H9 (cell line): Measurements from ENCODE around the gene UBALD2. TPM values are rescaled to one million over a fixed set of nuclear protein-coding genes. Genes with fewer than 3 reads are reported as not detected.

ENCODE experiments used
- DNase-seq: peaks from one replicate; pipeline ENCODE4 v3.0.0-alpha.2; 2017
- H2AFZ ChIP-seq: one replicate; pipeline ENCODE4 v1.6.1; 2013; ENCODE audit warnings: mild to moderate bottlenecking, low read length, control low read depth, moderate library complexity
- H2AK5ac ChIP-seq: 2 replicates; pipeline ENCODE4 v1.6.1; 2013; ENCODE audit warnings: low read length, control low read depth, mixed read lengths; ENCODE audit not compliant: insufficient read length
- H2BK120ac ChIP-seq: one replicate; pipeline ENCODE4 v1.6.1; 2013; ENCODE audit warnings: low read depth, mild to moderate bottlenecking, low read length, control low read depth, inconsistent platforms; ENCODE audit not compliant: poor library complexity, severe bottlenecking
- H2BK12ac ChIP-seq: 2 replicates; pipeline ENCODE4 v1.6.1; 2013; ENCODE audit warnings: low read length, control low read depth, mixed read lengths, low read depth; ENCODE audit not compliant: insufficient read length
- H2BK15ac ChIP-seq: 2 replicates; pipeline ENCODE4 v1.6.1; 2013; ENCODE audit warnings: low read depth, low read length, control low read depth
- H2BK20ac ChIP-seq: one replicate; pipeline ENCODE4 v1.6.1; 2013; ENCODE audit warnings: low read depth, mild to moderate bottlenecking, low read length, control low read depth, inconsistent platforms; ENCODE audit not compliant: poor library complexity, severe bottlenecking
- H2BK5ac ChIP-seq: 2 replicates; pipeline ENCODE4 v1.6.1; 2013; ENCODE audit warnings: low read length, control low read depth, mixed read lengths; ENCODE audit not compliant: insufficient read length
- H3K14ac ChIP-seq: 2 replicates; pipeline ENCODE4 v1.6.1; 2013; ENCODE audit warnings: low read length, control low read depth; ENCODE audit not compliant: insufficient read depth
- H3K18ac ChIP-seq: 2 replicates; pipeline ENCODE4 v1.6.1; 2013; ENCODE audit warnings: low read depth, mild to moderate bottlenecking, mixed read lengths, low read length, control low read depth; ENCODE audit not compliant: insufficient read length
- H3K23ac ChIP-seq: 2 replicates; pipeline ENCODE4 v1.6.1; 2013; ENCODE audit warnings: low read length, control low read depth, mixed read lengths, low read depth; ENCODE audit not compliant: insufficient read length
- H3K23me2 ChIP-seq: 2 replicates; pipeline ENCODE4 v1.6.1; 2013; ENCODE audit warnings: low read depth, mild to moderate bottlenecking, mixed read lengths, low read length, control low read depth; ENCODE audit not compliant: insufficient read length, poor library complexity, severe bottlenecking
- H3K27ac ChIP-seq: 2 replicates; pipeline ENCODE4 v1.5.1; 2013; ENCODE audit warnings: low read length, control low read depth, mixed read lengths, low read depth; ENCODE audit not compliant: insufficient read length
- H3K27me3 ChIP-seq: 2 replicates; pipeline ENCODE4 v1.6.1; 2013; ENCODE audit warnings: low read length, control low read depth, inconsistent platforms; ENCODE audit not compliant: insufficient read depth
- H3K4ac ChIP-seq: 2 replicates; pipeline ENCODE4 v1.6.1; 2013; ENCODE audit warnings: low read depth, mild to moderate bottlenecking, control low read depth, inconsistent platforms, low read length, moderate library complexity
- H3K4me1 ChIP-seq: 2 replicates; pipeline ENCODE4 v1.6.1; 2013; ENCODE audit warnings: low read length, control low read depth, inconsistent platforms; ENCODE audit not compliant: insufficient read depth
- H3K4me2 ChIP-seq: 2 replicates; pipeline ENCODE4 v1.6.1; 2013; ENCODE audit warnings: low read length, control low read depth, mixed read lengths; ENCODE audit not compliant: insufficient read length, insufficient read depth
- H3K56ac ChIP-seq: 2 replicates; pipeline ENCODE4 v1.6.1; 2013; ENCODE audit warnings: low read depth, mild to moderate bottlenecking, mixed read lengths, low read length, control low read depth; ENCODE audit not compliant: insufficient read length
- H3K79me1 ChIP-seq: 2 replicates; pipeline ENCODE4 v1.6.1; 2013; ENCODE audit warnings: low read depth, mild to moderate bottlenecking, moderate library complexity, low read length, control low read depth, inconsistent platforms; ENCODE audit not compliant: insufficient read depth, poor library complexity, severe bottlenecking
- H3K79me2 ChIP-seq: 2 replicates; pipeline ENCODE4 v1.6.1; 2013; ENCODE audit warnings: low read length, control low read depth, inconsistent platforms; ENCODE audit not compliant: insufficient read depth
- H3K9ac ChIP-seq: 2 replicates; pipeline ENCODE4 v1.6.1; 2013; ENCODE audit warnings: low read length, control low read depth, mixed read lengths; ENCODE audit not compliant: insufficient read length; ENCODE audit errors: extremely low read depth
- H3K9me3 ChIP-seq: one replicate; pipeline ENCODE4 v1.6.1; 2013; ENCODE audit warnings: low read depth, low read length, inconsistent platforms; ENCODE audit not compliant: control insufficient read depth
- H3T11ph ChIP-seq: one replicate; pipeline ENCODE4 v1.6.1; 2013; ENCODE audit warnings: mild to moderate bottlenecking, low read length, control low read depth, inconsistent platforms
- H4K20me1 ChIP-seq: one replicate; pipeline ENCODE4 v1.6.1; 2013; ENCODE audit not compliant: control insufficient read depth, insufficient read length, insufficient read depth
- H4K5ac ChIP-seq: 2 replicates; pipeline ENCODE4 v1.6.1; 2013; ENCODE audit warnings: low read depth, mild to moderate bottlenecking, mixed read lengths, low read length, control low read depth; ENCODE audit not compliant: insufficient read length
- H4K8ac ChIP-seq: replicated peaks from 2 replicates; pipeline ENCODE4 v1.6.1; 2013; ENCODE audit warnings: low read length, control low read depth, mixed read lengths, low read depth; ENCODE audit not compliant: insufficient read length
- H4K91ac ChIP-seq: 2 replicates; pipeline ENCODE4 v1.6.1; 2013; ENCODE audit warnings: low read depth, mild to moderate bottlenecking, moderate library complexity, mixed read lengths, low read length, control low read depth; ENCODE audit not compliant: insufficient read length
- H3K27ac Mint-ChIP-seq, 3 experiments: 2 replicates in 2 of 3; 3 replicates in 1 of 3; pipeline ENCODE4 v1.8.0; 2020 to 2021; ENCODE audit warnings: mixed read lengths in 3 of 3, mild to moderate bottlenecking in 1 of 3, moderate library complexity in 1 of 3
- H3K27me3 Mint-ChIP-seq: 2 replicates; pipeline ENCODE4 v1.8.0; 2021; ENCODE audit warnings: low read depth, mild to moderate bottlenecking, moderate library complexity, mixed read lengths
- H3K36me3 Mint-ChIP-seq, 3 experiments: 2 replicates in 2 of 3; 3 replicates in 1 of 3; pipeline ENCODE4 v1.8.0; 2020 to 2021; ENCODE audit warnings: low read depth in 3 of 3, mixed read lengths in 3 of 3; ENCODE audit not compliant: insufficient read depth in 1 of 3
- H3K4me1 Mint-ChIP-seq, 2 experiments: 2 replicates each; pipeline ENCODE4 v1.8.0; 2020; ENCODE audit warnings: mixed read lengths in 2 of 2
- H3K4me3 Mint-ChIP-seq, 2 experiments: 2 replicates in 1 of 2; 3 replicates in 1 of 2; pipeline ENCODE4 v1.8.0; 2020 to 2021; ENCODE audit warnings: mild to moderate bottlenecking in 2 of 2, mixed read lengths in 2 of 2, moderate library complexity in 1 of 2
- H3K9me3 Mint-ChIP-seq, 2 experiments: 2 replicates in 1 of 2; 3 replicates in 1 of 2; pipeline ENCODE4 v1.8.0; 2020; ENCODE audit warnings: mild to moderate bottlenecking in 2 of 2, mixed read lengths in 2 of 2, moderate library complexity in 1 of 2
- CTCF ChIP-seq: fragments of 200-600 bp; sonication (generic); conservative IDR thresholded peaks from 3 replicates; pipeline ENCODE4 v1.8.0; 2021; ENCODE audit warnings: antibody characterized with exemption, mild to moderate bottlenecking
- WGBS: extraction: QIAGEN DNeasy Blood & Tissue Kit; methylation state at CpG from one replicate; pipeline ENCODE4 v1.1.7; 2013; ENCODE audit warnings: missing lambda C conversion rate, low lambda C conversion rate, mixed read lengths; ENCODE audit not compliant: insufficient read length; ENCODE audit errors: extremely low coverage; 5-methylcytosine and 5-hydroxymethylcytosine counted together
- long read RNA-seq: library from polyadenylated mRNA; unstranded; transcript quantifications from one replicate; pipeline ENCODE4 v2.0.0, GENCODE V29; 2020
- total RNA-seq: library from RNA; stranded (reverse); gene quantifications from 2 replicates; pipeline ENCODE4 v1.2.1, GENCODE V29; 2021

Gene UBALD2
- total RNA-seq, result 25.8 and 26.7 TPM in 2 replicates
- long read RNA-seq, result 0 reads

DNA sequence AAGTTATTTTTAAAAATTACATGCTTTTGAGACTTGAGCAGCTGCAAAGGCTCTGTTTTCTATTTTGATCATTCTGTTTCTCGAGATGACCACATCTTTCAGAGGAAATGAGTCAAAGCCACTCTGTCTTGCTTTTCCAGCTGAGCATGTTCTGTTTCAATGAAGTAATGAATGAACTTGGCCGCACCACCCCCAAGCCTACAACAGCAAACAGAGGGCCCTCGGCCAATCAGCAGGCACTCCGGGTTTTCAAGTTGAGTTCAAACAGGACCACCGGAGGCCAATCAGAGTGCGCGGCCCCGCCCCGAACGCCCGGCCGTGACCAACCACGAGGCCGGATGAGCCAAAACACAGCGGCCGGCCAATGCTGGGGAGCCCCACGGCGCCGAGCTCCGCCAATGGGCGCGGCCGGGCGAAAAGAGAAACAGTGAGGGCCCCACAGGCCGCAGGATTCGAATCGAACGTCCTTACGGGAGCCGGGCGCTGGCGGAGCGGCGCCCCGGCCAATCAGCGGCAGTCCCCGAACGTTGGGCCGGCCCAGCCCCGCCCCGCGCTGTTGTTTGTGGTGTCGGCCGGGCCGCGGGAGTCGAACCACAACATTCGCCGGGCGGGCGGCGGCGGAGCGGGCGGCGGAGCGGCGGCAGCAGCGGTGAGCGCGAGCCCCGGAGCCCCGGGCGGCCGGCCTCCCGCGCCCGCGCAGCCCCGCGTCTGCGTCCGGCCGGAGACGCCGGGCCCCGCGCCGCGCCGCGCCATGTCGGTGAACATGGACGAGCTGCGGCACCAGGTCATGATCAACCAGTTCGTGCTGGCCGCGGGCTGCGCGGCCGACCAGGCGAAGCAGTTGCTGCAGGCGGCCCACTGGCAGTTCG is at the start of gene UBALD2:
Gene UBALD2, plus strand, starts transcription at position 594 of the 869 bp plus-strand sequence. Its CDS starts 158 bp downstream, at position 752.
- no peak within 1 kb of the TSS for H2BK20ac ChIP-seq
- peak; percentile 100 for DNase-seq
- WGBS, result no CpG with 5 or more reads among the region's 94 CpGs
- peaks cover 7% of the 10 kb centered on the region for H3K79me1 ChIP-seq
- H3K23ac ChIP-seq, result no peak within 1 kb of the TSS
- no peak within 1 kb of the TSS for H2BK12ac ChIP-seq
- H3K27ac ChIP-seq, result no peak within 1 kb of the TSS
- no peak within 1 kb of the TSS for H3K4ac ChIP-seq
- Mint-ChIP-seq H3K9me3 (no peaks in the 10 kb centered on the region), H3K36me3 (peaks cover 2 to 15% (median 8%) of the 10 kb centered on the region in 3 experiments; a peak in 6 of 7 replicates), H3K4me1 (peaks cover 33 to 48% of the 10 kb centered on the region in 2 experiments), H3K27ac (peak within 1 kb of the TSS in 2 of 3 experiments; percentile 70 to 77; a peak in 5 of 7 replicates), H3K27me3 (no peaks in the 10 kb centered on the region), H3K4me3 (peak within 1 kb of the TSS; percentile 77 to 87)
- no peaks in the 10 kb centered on the region for H4K20me1 ChIP-seq
- H4K8ac ChIP-seq, result no peak within 1 kb of the TSS
- no peak within 1 kb of the TSS for H4K5ac ChIP-seq
- no peak within 1 kb of the TSS for H2AFZ ChIP-seq
- no peak within 1 kb of the TSS for H2BK120ac ChIP-seq
- TF ChIP-seq CTCF, result no peak
- H2BK15ac ChIP-seq, result no peak within 1 kb of the TSS
- H3K18ac ChIP-seq, result peak within 1 kb of the TSS; percentile 76
- H2BK5ac ChIP-seq, result no peak within 1 kb of the TSS
- H3K9ac ChIP-seq, result peak within 1 kb of the TSS; percentile 76
- H3K9me3 ChIP-seq, result no peaks in the 10 kb centered on the region
- peaks cover 4% of the 10 kb centered on the region for H3K23me2 ChIP-seq
- H3K4me1 ChIP-seq, result peaks cover 5% of the 10 kb centered on the region
- no peak within 1 kb of the TSS; the same call in 1 of the 2 replicates for H3K14ac ChIP-seq
- no peak within 1 kb of the TSS for H3T11ph ChIP-seq
- H3K4me2 ChIP-seq, result peak within 1 kb of the TSS; percentile 75
- H4K91ac ChIP-seq, result no peak within 1 kb of the TSS
- H3K27me3 ChIP-seq, result no peaks in the 10 kb centered on the region
- no peak within 1 kb of the TSS for H2AK5ac ChIP-seq
- peaks cover 2% of the 10 kb centered on the region; the same call in 1 of the 2 replicates for H3K79me2 ChIP-seq
- no peak within 1 kb of the TSS for H3K56ac ChIP-seq
